GM06990 (cell line): Measurements from ENCODE around the gene ELMO1.

Experiments
- DNase-seq: peaks from one replicate; pipeline ENCODE4 v3.0.0-alpha.2; 2011; ENCODE audit not compliant: insufficient read length; ENCODE audit errors: extremely low read depth
- H3K27me3 ChIP-seq: replicated peaks from 2 replicates; pipeline ENCODE4 v1.6.0; 2011; ENCODE audit warnings: low read length; ENCODE audit not compliant: control insufficient read depth, insufficient read depth
- H3K36me3 ChIP-seq: 2 replicates; pipeline ENCODE4 v1.5.1; 2011; ENCODE audit warnings: low read length; ENCODE audit not compliant: control insufficient read depth, insufficient read depth
- H3K4me3 ChIP-seq: replicated peaks from 2 replicates; pipeline ENCODE4 v1.5.1; 2011; ENCODE audit warnings: low read depth, mild to moderate bottlenecking, control low read depth, low read length
- TF ChIP-seq, protein P1 (sequence below): IDR thresholded peaks from 2 replicates; pipeline ENCODE4 v1.5.1; 2011; ENCODE audit warnings: low read length, control low read depth, mild to moderate bottlenecking, inconsistent platforms; ENCODE audit not compliant: insufficient read depth, poor library complexity, severe bottlenecking

ELMO1 gene

DNA sequence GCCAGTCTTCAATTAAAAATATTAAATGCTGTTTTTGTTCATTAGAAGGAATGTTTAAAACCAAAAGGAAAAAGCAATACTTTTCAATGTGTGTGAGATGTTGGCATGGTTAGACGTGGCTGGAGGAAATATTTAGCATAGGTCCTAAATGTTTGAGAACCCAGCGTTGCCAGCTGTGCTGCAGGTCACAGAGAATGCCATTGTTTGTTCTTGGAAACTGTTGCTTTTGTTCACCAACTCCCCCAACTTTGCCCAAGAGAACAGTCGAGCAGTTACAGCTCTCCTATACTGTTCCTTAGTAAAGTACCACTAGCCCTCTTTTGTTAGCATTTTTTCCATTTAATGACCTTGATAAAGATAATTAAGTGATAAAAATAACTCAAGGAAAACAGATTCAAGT, 44.5 kb upstream of the ELMO1 start:
- no peak for DNase-seq
- Histone ChIP-seq H3K4me3 (no peak overlapping the region), H3K36me3 (no peaks in the 10 kb centered on the region), H3K27me3 (no peaks in the 10 kb centered on the region)
- TF ChIP-seq, protein P1, sequence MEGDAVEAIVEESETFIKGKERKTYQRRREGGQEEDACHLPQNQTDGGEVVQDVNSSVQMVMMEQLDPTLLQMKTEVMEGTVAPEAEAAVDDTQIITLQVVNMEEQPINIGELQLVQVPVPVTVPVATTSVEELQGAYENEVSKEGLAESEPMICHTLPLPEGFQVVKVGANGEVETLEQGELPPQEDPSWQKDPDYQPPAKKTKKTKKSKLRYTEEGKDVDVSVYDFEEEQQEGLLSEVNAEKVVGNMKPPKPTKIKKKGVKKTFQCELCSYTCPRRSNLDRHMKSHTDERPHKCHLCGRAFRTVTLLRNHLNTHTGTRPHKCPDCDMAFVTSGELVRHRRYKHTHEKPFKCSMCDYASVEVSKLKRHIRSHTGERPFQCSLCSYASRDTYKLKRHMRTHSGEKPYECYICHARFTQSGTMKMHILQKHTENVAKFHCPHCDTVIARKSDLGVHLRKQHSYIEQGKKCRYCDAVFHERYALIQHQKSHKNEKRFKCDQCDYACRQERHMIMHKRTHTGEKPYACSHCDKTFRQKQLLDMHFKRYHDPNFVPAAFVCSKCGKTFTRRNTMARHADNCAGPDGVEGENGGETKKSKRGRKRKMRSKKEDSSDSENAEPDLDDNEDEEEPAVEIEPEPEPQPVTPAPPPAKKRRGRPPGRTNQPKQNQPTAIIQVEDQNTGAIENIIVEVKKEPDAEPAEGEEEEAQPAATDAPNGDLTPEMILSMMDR: no peak

DNA sequence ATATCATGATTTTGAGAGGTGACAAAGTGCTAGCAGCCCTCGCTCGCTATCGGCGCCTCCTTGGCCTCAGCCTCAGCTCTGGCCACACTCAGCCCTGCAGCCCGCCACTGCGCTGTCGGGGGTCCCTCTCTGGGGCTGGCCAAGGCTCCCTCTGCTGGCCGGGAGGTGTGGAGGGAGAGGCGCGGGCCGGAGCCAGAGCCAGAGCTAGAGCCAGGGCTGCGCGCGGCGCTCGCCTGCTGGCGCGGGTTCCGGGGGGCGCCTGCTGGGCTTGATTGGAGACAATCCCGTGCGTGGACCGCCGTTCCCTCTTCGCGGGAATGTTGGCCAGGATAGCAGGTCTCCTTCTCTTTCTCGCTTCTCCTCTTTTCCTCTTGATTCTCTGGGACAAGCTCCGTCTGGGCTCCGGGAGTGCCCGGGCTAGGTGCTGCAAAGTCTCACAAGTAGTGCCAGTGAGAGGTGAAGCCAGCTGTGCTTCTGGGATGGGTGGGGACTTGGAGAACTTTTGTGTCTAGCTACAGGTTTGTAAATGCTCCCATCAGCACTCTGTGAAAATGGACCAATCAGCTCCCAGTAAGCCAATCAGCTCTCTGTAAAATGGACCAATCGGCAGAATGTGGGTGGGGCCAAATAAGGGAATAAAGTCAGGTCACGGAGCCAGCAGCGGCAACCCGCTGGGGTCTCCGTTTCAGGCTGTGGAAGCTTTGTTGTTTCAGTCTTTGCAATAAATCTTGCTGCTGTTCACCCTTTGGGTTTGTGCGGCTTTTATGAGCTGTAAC, 43.4 kb upstream of the ELMO1 start:
- Histone ChIP-seq H3K36me3 (no peaks in the 10 kb centered on the region), H3K4me3 (no peak overlapping the region), H3K27me3 (no peaks in the 10 kb centered on the region)
- no peak for DNase-seq
- TF ChIP-seq, protein P1: no peak

DNA sequence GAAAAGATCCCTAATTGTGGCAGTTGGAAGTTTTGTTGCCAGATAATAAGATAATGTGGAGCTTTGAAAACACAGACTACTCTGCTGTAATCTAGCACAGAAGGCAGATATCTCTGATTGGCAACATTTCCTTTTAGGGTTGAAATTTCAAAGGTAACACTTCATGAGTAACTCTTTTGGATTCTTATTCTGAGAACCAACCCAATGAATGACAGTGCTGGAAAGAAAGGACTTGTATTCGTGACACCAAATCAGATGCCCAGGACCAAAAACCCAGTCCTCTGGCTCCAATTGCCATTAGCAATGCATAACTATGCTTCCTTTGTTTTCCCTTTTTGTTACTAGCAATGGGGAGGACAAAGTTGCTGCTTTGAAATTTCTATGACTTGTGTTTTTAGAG, 41.0 kb upstream of the ELMO1 start:
- Histone ChIP-seq H3K36me3 (no peaks in the 10 kb centered on the region), H3K27me3 (no peaks in the 10 kb centered on the region; the same call in 1 of the 2 replicates), H3K4me3 (no peak overlapping the region)
- TF ChIP-seq, protein P1: no peak
- DNase-seq: no peak

DNA sequence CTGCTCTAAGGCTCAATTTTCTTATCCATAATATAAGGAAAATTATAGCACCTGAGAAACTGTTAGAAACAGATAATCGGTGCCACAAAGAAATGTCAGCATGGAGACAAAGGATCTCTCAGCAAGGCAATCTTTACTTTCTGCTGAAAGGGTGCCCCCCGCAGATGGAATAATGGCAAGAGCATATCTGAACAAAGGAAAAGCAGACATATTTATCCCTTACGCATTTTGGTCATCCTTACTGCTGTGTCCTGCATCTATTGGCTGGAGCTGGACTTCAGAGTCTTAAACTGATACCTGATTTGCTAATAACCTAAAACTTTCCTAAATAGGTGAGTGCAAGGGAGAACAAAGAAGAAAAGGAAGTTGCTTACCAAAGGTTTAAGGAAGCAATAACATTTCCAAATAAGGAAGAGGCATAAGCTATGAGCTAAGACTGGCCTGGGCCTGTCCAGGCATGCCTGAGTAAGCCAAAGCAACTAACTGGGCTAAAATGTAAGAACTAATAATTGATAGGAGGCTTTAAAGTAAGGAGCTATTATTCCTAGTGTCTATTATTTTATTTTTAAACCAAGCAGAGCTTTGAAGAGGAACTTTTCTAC, 39.6 kb upstream of the ELMO1 start:
- Histone ChIP-seq H3K36me3 (no peaks in the 10 kb centered on the region), H3K27me3 (no peaks in the 10 kb centered on the region; the same call in 1 of the 2 replicates), H3K4me3 (no peak overlapping the region)
- TF ChIP-seq, protein P1: no peak
- DNase-seq: no peak

DNA sequence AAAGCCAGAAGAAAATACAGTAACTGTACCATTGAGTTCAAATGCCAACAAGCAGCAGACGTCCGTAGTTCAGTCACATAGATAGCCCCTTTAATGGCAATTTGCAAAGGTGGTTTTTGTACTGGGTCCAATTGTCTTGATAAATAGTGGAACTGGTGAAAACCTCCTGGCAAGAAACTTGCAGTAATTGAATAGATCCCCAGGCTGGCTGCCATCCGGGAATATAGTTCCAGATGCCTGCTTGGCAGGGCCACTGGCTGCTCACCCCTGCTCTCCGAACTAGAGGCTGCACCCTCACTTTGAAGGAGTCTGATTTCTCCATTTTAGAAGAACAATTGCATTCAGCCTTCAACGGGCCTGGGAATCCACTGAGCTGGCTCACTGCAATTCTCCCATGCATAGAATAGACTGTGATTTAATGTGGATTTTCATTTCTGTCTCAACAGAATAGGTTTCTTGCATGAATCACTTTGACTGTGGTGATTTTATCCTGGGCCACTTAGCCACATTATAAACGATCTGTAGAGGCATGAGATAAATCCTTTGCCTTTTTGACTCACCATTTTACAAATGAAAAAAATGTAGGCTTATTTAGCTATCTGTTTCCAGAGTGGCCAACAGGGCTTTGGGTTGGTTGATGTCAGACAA, 35.9 kb upstream of the ELMO1 start:
- DNase-seq: no peak
- TF ChIP-seq, protein P1: no peak
- Histone ChIP-seq H3K4me3 (no peak overlapping the region), H3K36me3 (no peaks in the 10 kb centered on the region), H3K27me3 (no peaks in the 10 kb centered on the region; the same call in 1 of the 2 replicates)
